H1 (cell line): ENCODE measurements around the gene PLEKHM1. TPM values are rescaled to one million over a fixed set of nuclear protein-coding genes. Genes with fewer than 3 reads are reported as not detected.
"Not testable (repeated sequence)": the region's sequence is repeated elsewhere in the genome, so short reads cannot be mapped to it uniquely, and the experiment has no call there.

Experiments used
- CTCF ChIA-PET: fragments of 300-600 bp; sonication (Branson Sonifier 250); formaldehyde crosslinking; loops from one replicate; lab custom pipeline; 2021; ENCODE audit not compliant: partially characterized antibody; lab: Charles Lee
- POLR2A ChIA-PET: fragments of 300-600 bp; sonication (Branson Sonifier 250); formaldehyde crosslinking; loops from one replicate; lab custom pipeline; 2021; ENCODE audit warnings: inconsistent platforms; ENCODE audit not compliant: partially characterized antibody; lab: Charles Lee
- DNase-seq, 2 experiments: peaks; one replicate each; pipeline versions ENCODE4 v3.0.0 to v3.0.0-alpha.2; 2010 to 2022; ENCODE audit warnings: low spot score in 2 of 2, low read depth in 1 of 2, mixed read lengths in 1 of 2
- FAIRE-seq: peaks from 2 replicates; lab custom pipeline; 2011; peaks lifted over from hg19 to GRCh38; lab: Jason Lieb, UNC
- H2AFZ ChIP-seq: 2 replicates; pipeline ENCODE4 v1.8.1; 2012; ENCODE audit warnings: low read length, inconsistent platforms
- H2AK5ac ChIP-seq: 2 replicates; pipeline ENCODE4 v1.6.1; 2013; ENCODE audit warnings: low read depth, low read length
- H2BK120ac ChIP-seq: replicated peaks from 2 replicates; pipeline ENCODE3; 2013; ENCODE audit warnings: low read depth, low read length, inconsistent platforms
- H2BK12ac ChIP-seq: 2 replicates; pipeline ENCODE4 v1.6.1; 2013; ENCODE audit warnings: low read depth, low read length
- H2BK15ac ChIP-seq: 2 replicates; pipeline ENCODE4 v1.6.1; 2013; ENCODE audit warnings: low read length
- H2BK20ac ChIP-seq: 2 replicates; pipeline ENCODE4 v1.6.1; 2013; ENCODE audit warnings: low read length
- H2BK5ac ChIP-seq: 2 replicates; pipeline ENCODE4 v1.6.1; 2013; ENCODE audit warnings: low read depth, low read length
- H3K14ac ChIP-seq: 2 replicates; pipeline ENCODE4 v1.6.1; 2013; ENCODE audit warnings: inconsistent platforms; ENCODE audit not compliant: insufficient read length
- H3K18ac ChIP-seq: 2 replicates; pipeline ENCODE4 v1.6.1; 2013; ENCODE audit warnings: low read length; ENCODE audit errors: extremely low read depth
- H3K23ac ChIP-seq: 2 replicates; pipeline ENCODE4 v1.6.1; 2013; ENCODE audit warnings: inconsistent platforms; ENCODE audit not compliant: insufficient read length
- H3K23me2 ChIP-seq: 2 replicates; pipeline ENCODE4 v1.6.1; 2013; ENCODE audit warnings: low read depth, low read length
- H3K27ac ChIP-seq: 2 replicates; pipeline ENCODE4 v1.6.1; 2011; ENCODE audit warnings: low read depth, low read length, inconsistent platforms
- H3K27me3 ChIP-seq, 4 experiments: replicated peaks in 1 of 4; 1 replicate in 1 of 4; 2 replicates in 3 of 4; pipeline versions ENCODE4 v1.6.1 to v1.8.1; 2011 to 2013; ENCODE audit warnings: low read length in 3 of 4, mild to moderate bottlenecking in 3 of 4, inconsistent platforms in 2 of 4, mixed read lengths in 2 of 4, moderate library complexity in 1 of 4; ENCODE audit not compliant: control insufficient read depth in 3 of 4, insufficient read depth in 3 of 4; ENCODE audit errors: extremely low read depth in 1 of 4
- H3K36me3 ChIP-seq, 4 experiments: 2 replicates each; pipeline versions ENCODE4 v1.6.1 to v1.8.1; 2011 to 2013; ENCODE audit warnings: mild to moderate bottlenecking in 4 of 4, low read length in 3 of 4, moderate library complexity in 2 of 4, control low read depth in 1 of 4, inconsistent platforms in 1 of 4; ENCODE audit not compliant: insufficient read depth in 4 of 4, control insufficient read depth in 2 of 4
- H3K4ac ChIP-seq: replicated peaks from 2 replicates; pipeline ENCODE3; 2013; ENCODE audit warnings: low read length, low read depth, mixed read lengths, inconsistent platforms; ENCODE audit not compliant: insufficient read length
- H3K4me1 ChIP-seq, 4 experiments: replicated peaks in 1 of 4; 1 replicate in 1 of 4; 2 replicates in 3 of 4; pipeline versions ENCODE4 v1.6.1 to v1.8.1; 2011 to 2013; ENCODE audit warnings: low read length in 3 of 4, inconsistent platforms in 2 of 4, mixed read lengths in 1 of 4; ENCODE audit not compliant: insufficient read depth in 4 of 4, control insufficient read depth in 3 of 4
- H3K4me2 ChIP-seq, 2 experiments: 2 replicates each; pipeline versions ENCODE4 v1.6.1 to v1.8.1; 2011 to 2013; ENCODE audit warnings: low read depth in 2 of 2, low read length in 2 of 2, control low read depth in 1 of 2, inconsistent platforms in 1 of 2, mild to moderate bottlenecking in 1 of 2; ENCODE audit not compliant: insufficient read depth in 1 of 2
- H3K4me3 ChIP-seq, 4 experiments: fragments of 200-600, 300-600 bp in 1 of 4; sonication (generic), shearing (Covaris generic), sonication (Bioruptor Twin) in 1 of 4; 2 replicates each; pipeline versions ENCODE4 v1.5.1 to v1.8.1; 2011 to 2016; ENCODE audit warnings: low read length in 4 of 4, low read depth in 3 of 4, control low read depth in 2 of 4, inconsistent platforms in 2 of 4, mild to moderate bottlenecking in 2 of 4, mixed read lengths in 1 of 4, moderate library complexity in 1 of 4; ENCODE audit not compliant: insufficient read depth in 2 of 4; ENCODE audit errors: extremely low read depth in 1 of 4
- H3K56ac ChIP-seq: replicated peaks from 2 replicates; pipeline ENCODE3; 2013; ENCODE audit warnings: low read depth, mild to moderate bottlenecking, mixed read lengths, low read length, inconsistent platforms; ENCODE audit not compliant: insufficient read length
- H3K79me1 ChIP-seq: 2 replicates; pipeline ENCODE4 v1.6.1; 2013; ENCODE audit warnings: low read depth, low read length, control low read depth
- H3K79me2 ChIP-seq, 2 experiments: 2 replicates each; pipeline versions ENCODE4 v1.6.1 to v1.8.1; 2012 to 2013; ENCODE audit warnings: low read length in 2 of 2, mild to moderate bottlenecking in 2 of 2, inconsistent platforms in 1 of 2; ENCODE audit not compliant: insufficient read depth in 2 of 2, control insufficient read depth in 1 of 2
- H3K9ac ChIP-seq, 4 experiments: replicated peaks in 1 of 4; 1 replicate in 1 of 4; 2 replicates in 3 of 4; pipeline versions ENCODE4 v1.6.1 to v1.8.1; 2011 to 2013; ENCODE audit warnings: low read depth in 3 of 4, low read length in 3 of 4, control low read depth in 2 of 4, mild to moderate bottlenecking in 2 of 4, moderate library complexity in 2 of 4, inconsistent platforms in 1 of 4; ENCODE audit errors: extremely low read depth in 1 of 4
- H3K9me3 ChIP-seq, 2 experiments: 2 replicates each; pipeline versions ENCODE4 v1.6.1 to v1.8.1; 2012 to 2013; ENCODE audit warnings: mild to moderate bottlenecking in 2 of 2, moderate library complexity in 2 of 2, control low read depth in 1 of 2, inconsistent platforms in 1 of 2, low read depth in 1 of 2, low read length in 1 of 2, mixed read lengths in 1 of 2; ENCODE audit not compliant: insufficient read depth in 2 of 2
- H4K20me1 ChIP-seq, 2 experiments: replicated peaks in 1 of 2; 2 replicates each; pipeline versions ENCODE3 to v1.8.1; 2011 to 2013; ENCODE audit warnings: inconsistent platforms in 2 of 2, low read length in 2 of 2, mild to moderate bottlenecking in 1 of 2; ENCODE audit not compliant: insufficient read depth in 2 of 2, control insufficient read depth in 1 of 2
- H4K5ac ChIP-seq: 2 replicates; pipeline ENCODE4 v1.6.1; 2013; ENCODE audit warnings: low read length, low read depth, mixed read lengths, inconsistent platforms; ENCODE audit not compliant: insufficient read length
- H4K8ac ChIP-seq: 2 replicates; pipeline ENCODE4 v1.8.0; 2013; ENCODE audit warnings: mild to moderate bottlenecking, moderate library complexity, low read length, inconsistent platforms; ENCODE audit not compliant: insufficient read depth; ENCODE audit errors: extremely low read depth
- H4K91ac ChIP-seq: replicated peaks from 2 replicates; pipeline ENCODE3; 2013; ENCODE audit warnings: low read length, mixed read lengths, inconsistent platforms; ENCODE audit not compliant: insufficient read length
- WGBS, 2 experiments: shearing (Covaris generic) in 1 of 2; methylation state at CpG; one replicate each; pipeline versions ENCODE4 v1.1.6 to v1.1.7; 2013 to 2015; ENCODE audit warnings: low lambda C conversion rate in 2 of 2, mixed read lengths in 2 of 2, inconsistent platforms in 1 of 2, low coverage in 1 of 2, missing lambda C conversion rate in 1 of 2; ENCODE audit not compliant: insufficient replicate concordance in 2 of 2, insufficient coverage in 1 of 2, insufficient read length in 1 of 2; ENCODE audit errors: extremely low coverage in 1 of 2, missing lambda C conversion rate in 1 of 2; 5-methylcytosine and 5-hydroxymethylcytosine counted together
- polyA plus RNA-seq, 7 experiments: library from polyadenylated mRNA; depleted of rRNA in 3 of 7; stranded (reverse) in 5 of 7; unstranded in 2 of 7; fragments of >200 nt in 5 of 7; fragments of 200-250 nt in 2 of 7; gene quantifications; 1 replicate in 5 of 7; 2 replicates in 1 of 7; 4 replicates in 1 of 7; pipeline versions ENCODE4 v1.2.1 to v1.2.3, GENCODE V29; 2011 to 2013; ENCODE audit warnings: missing spikeins in 2 of 7, mixed read lengths in 2 of 7
- total RNA-seq: library from RNA; stranded (reverse); fragmentation: NEBNext Ultra II Directional; extraction: Animal tissue kit (Norgen Biotek cat#: 25700); gene quantifications from 2 replicates; pipeline ENCODE4 v1.2.1, GENCODE V29; 2021

Gene PLEKHM1
- total and polyA plus RNA-seq, 2 of the 8 experiments (the other 6 are each of a cell fraction or from before 2014, with no cell fraction given): 7.6 to 17.9 TPM

DNA sequence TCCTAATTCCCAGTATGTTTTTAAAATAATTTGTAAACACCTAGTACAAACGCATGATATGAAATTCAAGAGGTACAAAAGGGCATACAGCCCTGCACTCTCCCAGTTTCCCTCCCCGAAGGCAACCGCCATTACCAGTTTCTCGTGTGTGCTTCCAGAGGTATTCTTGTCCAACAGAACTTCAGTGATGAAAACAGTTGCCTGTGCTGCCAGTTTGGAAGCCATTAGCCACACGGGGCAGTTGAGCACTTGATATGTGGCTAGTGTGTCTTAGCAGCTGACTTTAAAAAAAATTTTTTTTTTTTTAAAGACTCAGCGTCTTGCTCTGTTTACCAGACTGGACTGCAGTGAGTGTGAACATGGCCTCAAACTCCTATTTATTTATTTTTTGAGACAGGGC, 7.9 kb upstream of the PLEKHM1 start:
- H3K27ac ChIP-seq, H4K91ac ChIP-seq, FAIRE-seq, DNase-seq, H2BK20ac ChIP-seq, H2BK120ac ChIP-seq, H2BK5ac ChIP-seq, POLR2A ChIA-PET, H3K79me2 ChIP-seq, H3K36me3 ChIP-seq, H3K4me1 ChIP-seq, H3K18ac ChIP-seq, H2AFZ ChIP-seq, H3K9ac ChIP-seq, H3K23ac ChIP-seq, H4K5ac ChIP-seq, H3K4me2 ChIP-seq, H3K4ac ChIP-seq, H3K14ac ChIP-seq, H2BK12ac ChIP-seq, CTCF ChIA-PET, H3K23me2 ChIP-seq, H2AK5ac ChIP-seq, H3K79me1 ChIP-seq, H4K20me1 ChIP-seq, H4K8ac ChIP-seq, H3K27me3 ChIP-seq, H2BK15ac ChIP-seq, H3K56ac ChIP-seq, H3K9me3 ChIP-seq, H3K4me3 ChIP-seq: not testable (repeated sequence)
- WGBS, 2 experiments: 100% methylated on average over 2 of the region's 6 CpGs; no CpG with 5 or more reads in 1 of the 2 experiments

DNA sequence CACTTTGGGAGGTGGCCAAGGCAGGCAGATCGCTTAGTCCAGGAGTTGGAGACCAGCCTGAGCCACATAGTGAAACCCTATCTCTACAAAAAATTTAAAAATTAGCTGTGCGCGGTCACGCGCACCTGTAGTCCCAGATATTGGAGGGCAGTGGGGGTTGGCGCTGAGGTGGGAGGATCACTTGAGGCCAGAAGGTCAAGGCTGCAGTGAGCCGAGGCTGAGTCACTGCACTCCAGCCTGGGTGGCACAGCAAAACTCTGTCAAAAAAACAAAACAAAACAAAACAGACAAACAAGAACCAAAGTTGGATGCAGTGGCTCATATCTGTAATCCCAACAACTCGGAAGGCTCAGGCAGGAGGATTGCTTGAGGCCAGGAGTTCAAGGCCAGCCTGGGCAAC, 6.9 kb upstream of the PLEKHM1 start:
- H3K79me1 ChIP-seq, H3K18ac ChIP-seq, H3K23me2 ChIP-seq, H4K5ac ChIP-seq, H4K91ac ChIP-seq, H2BK5ac ChIP-seq, H3K56ac ChIP-seq, DNase-seq, FAIRE-seq, H3K14ac ChIP-seq, H3K36me3 ChIP-seq, H3K79me2 ChIP-seq, H2BK15ac ChIP-seq, H3K23ac ChIP-seq, H4K8ac ChIP-seq, H3K9ac ChIP-seq, H2BK12ac ChIP-seq, H3K27ac ChIP-seq, H3K27me3 ChIP-seq, H3K4me3 ChIP-seq, H3K4me2 ChIP-seq, H2BK120ac ChIP-seq, CTCF ChIA-PET, H2BK20ac ChIP-seq, H3K4me1 ChIP-seq, POLR2A ChIA-PET, H2AFZ ChIP-seq, H3K4ac ChIP-seq, H4K20me1 ChIP-seq, H3K9me3 ChIP-seq, H2AK5ac ChIP-seq: not testable (repeated sequence)
- 88% methylated on average over 7 of the region's 8 CpGs; no CpG with 5 or more reads in 1 of the 2 experiments for WGBS, 2 experiments
